ENCODE data around the gene NPL.

- TF ChIP-seq, protein P1, sequence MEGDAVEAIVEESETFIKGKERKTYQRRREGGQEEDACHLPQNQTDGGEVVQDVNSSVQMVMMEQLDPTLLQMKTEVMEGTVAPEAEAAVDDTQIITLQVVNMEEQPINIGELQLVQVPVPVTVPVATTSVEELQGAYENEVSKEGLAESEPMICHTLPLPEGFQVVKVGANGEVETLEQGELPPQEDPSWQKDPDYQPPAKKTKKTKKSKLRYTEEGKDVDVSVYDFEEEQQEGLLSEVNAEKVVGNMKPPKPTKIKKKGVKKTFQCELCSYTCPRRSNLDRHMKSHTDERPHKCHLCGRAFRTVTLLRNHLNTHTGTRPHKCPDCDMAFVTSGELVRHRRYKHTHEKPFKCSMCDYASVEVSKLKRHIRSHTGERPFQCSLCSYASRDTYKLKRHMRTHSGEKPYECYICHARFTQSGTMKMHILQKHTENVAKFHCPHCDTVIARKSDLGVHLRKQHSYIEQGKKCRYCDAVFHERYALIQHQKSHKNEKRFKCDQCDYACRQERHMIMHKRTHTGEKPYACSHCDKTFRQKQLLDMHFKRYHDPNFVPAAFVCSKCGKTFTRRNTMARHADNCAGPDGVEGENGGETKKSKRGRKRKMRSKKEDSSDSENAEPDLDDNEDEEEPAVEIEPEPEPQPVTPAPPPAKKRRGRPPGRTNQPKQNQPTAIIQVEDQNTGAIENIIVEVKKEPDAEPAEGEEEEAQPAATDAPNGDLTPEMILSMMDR (IDR thresholded peaks at IDR 0.05; ENCODE audit: insufficient read depth, low read length, poor library complexity, severe bottlenecking), result no peak
- TF ChIP-seq EZH2phosphoT487 (conservative IDR thresholded peaks at IDR 0.05; ENCODE audit: low read length), result no peak
Observed at GRCh38 chr1:182809414-182809957, 19.9 kb downstream of the NPL start.

Measured in SU-DHL-6 (cell line).